Suprapubic skin (tissue), 3 donors: Measurements from ENCODE around the gene RXFP2.

Source experiments
- EP300 ChIP-seq: sonication (generic); formaldehyde crosslinking; IDR thresholded peaks from one replicate; pipeline ENCODE4 v1.6.1; 2017; ENCODE audit warnings: antibody characterized with exemption
- TF ChIP-seq, protein P1 (sequence below), 2 donors: fragments of 200-600 bp in 1 of 2; fragments of 450-650 bp in 1 of 2; sonication (generic) in 1 of 2; IDR thresholded peaks; one replicate each; pipeline ENCODE4 v1.5.1; 2016 to 2019; ENCODE audit warnings: antibody characterized with exemption in 2 of 2, mild to moderate bottlenecking in 1 of 2, moderate library complexity in 1 of 2

DNA sequence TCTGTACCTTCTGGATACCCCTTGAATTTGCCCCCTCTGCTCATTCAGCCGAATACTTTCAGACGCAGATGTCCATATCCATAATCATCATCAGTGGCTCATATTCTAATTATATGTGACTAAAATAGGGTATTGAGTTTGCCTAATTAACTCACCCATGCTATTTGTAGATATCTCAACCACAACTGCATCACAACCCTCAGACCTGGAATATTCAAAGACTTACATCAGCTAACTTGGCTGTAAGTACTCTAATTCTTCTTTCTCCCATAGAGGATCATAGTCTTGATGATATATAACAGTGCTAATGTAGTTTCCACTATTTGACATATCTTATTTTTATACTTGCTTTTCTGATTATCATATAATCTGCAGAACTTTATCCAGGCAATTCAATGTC is 35.8 kb downstream of the RXFP2 start:
- TF ChIP-seq, protein P1, sequence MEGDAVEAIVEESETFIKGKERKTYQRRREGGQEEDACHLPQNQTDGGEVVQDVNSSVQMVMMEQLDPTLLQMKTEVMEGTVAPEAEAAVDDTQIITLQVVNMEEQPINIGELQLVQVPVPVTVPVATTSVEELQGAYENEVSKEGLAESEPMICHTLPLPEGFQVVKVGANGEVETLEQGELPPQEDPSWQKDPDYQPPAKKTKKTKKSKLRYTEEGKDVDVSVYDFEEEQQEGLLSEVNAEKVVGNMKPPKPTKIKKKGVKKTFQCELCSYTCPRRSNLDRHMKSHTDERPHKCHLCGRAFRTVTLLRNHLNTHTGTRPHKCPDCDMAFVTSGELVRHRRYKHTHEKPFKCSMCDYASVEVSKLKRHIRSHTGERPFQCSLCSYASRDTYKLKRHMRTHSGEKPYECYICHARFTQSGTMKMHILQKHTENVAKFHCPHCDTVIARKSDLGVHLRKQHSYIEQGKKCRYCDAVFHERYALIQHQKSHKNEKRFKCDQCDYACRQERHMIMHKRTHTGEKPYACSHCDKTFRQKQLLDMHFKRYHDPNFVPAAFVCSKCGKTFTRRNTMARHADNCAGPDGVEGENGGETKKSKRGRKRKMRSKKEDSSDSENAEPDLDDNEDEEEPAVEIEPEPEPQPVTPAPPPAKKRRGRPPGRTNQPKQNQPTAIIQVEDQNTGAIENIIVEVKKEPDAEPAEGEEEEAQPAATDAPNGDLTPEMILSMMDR (IDR thresholded peaks at IDR 0.05): no peak
- TF ChIP-seq EP300: no peak
